Chondrocyte (in vitro differentiated cells): Measurements from ENCODE around the gene RDH13. TPM values are rescaled to one million over a fixed set of nuclear protein-coding genes. Genes with fewer than 3 reads are reported as not detected.
A peak's percentile ranks its signal among the peaks of the same experiment; 100 is the strongest.
"Not testable (repeated sequence)": the region's sequence is repeated elsewhere in the genome, so short reads cannot be mapped to it uniquely, and the experiment has no call there.

Source experiments
- DNase-seq: peaks from one replicate; pipeline ENCODE4 v3.0.0; 2021; ENCODE audit warnings: mixed read lengths, low spot score
- H3K27ac Mint-ChIP-seq: one replicate; pipeline ENCODE4 v1.8.0; 2021; ENCODE audit warnings: mild to moderate bottlenecking, moderate library complexity, mixed read lengths; ENCODE audit not compliant: unreplicated experiment
- H3K27me3 Mint-ChIP-seq: 2 replicates; pipeline ENCODE4 v1.8.0; 2021; ENCODE audit warnings: low read depth, mixed read lengths
- H3K36me3 Mint-ChIP-seq: 2 replicates; pipeline ENCODE4 v1.8.0; 2021; ENCODE audit warnings: low read depth, mixed read lengths
- H3K4me1 Mint-ChIP-seq: 2 replicates; pipeline ENCODE4 v1.8.0; 2021; ENCODE audit warnings: low read depth, mild to moderate bottlenecking, mixed read lengths
- H3K4me3 Mint-ChIP-seq: one replicate; pipeline ENCODE4 v1.8.0; 2021; ENCODE audit warnings: mild to moderate bottlenecking, moderate library complexity, mixed read lengths; ENCODE audit not compliant: unreplicated experiment
- H3K9me3 Mint-ChIP-seq: 2 replicates; pipeline ENCODE4 v1.8.0; 2021; ENCODE audit warnings: low read depth, mixed read lengths
- CTCF ChIP-seq: fragments of 200-600 bp; sonication (generic); IDR thresholded peaks from 2 replicates; pipeline ENCODE4 v1.5.0; 2021; ENCODE audit warnings: antibody characterized with exemption, mild to moderate bottlenecking, moderate library complexity
- total RNA-seq: library from RNA; stranded (reverse); gene quantifications from 3 replicates; pipeline ENCODE4 v1.2.1, GENCODE V29; 2021

Gene RDH13
- total RNA-seq, 1 donor from 2014 or later: 9.7 TPM

- no peak for TF ChIP-seq CTCF
- H3K27ac Mint-ChIP-seq: no peak overlapping the region
- no peak overlapping the region for H3K4me3 Mint-ChIP-seq
- no peaks in the 10 kb centered on the region for H3K9me3 Mint-ChIP-seq
- peaks cover under 1% of the 10 kb centered on the region for H3K36me3 Mint-ChIP-seq
- H3K27me3 Mint-ChIP-seq: peaks cover 8% of the 10 kb centered on the region
- no peak for DNase-seq
- peaks cover 13% of the 10 kb centered on the region for H3K4me1 Mint-ChIP-seq
Observed at GRCh38 chr19:55063492-55063843, 520 bp upstream of the RDH13 start.

GRCh38 chr19:55060287-55060686 lies 2.7 kb downstream of the RDH13 start:
- not testable (repeated sequence) for H3K9me3 Mint-ChIP-seq, H3K4me3 Mint-ChIP-seq, H3K27me3 Mint-ChIP-seq, DNase-seq
- H3K27ac Mint-ChIP-seq: peak overlapping the region; percentile 41
- peaks cover 14% of the 10 kb centered on the region for H3K36me3 Mint-ChIP-seq
- peaks cover 13% of the 10 kb centered on the region for H3K4me1 Mint-ChIP-seq

GRCh38 chr19:55058781-55059610 lies 4.0 kb downstream of the RDH13 start:
- TF ChIP-seq CTCF: peak; percentile 25
- H3K4me3 Mint-ChIP-seq: no peak overlapping the region
- H3K9me3 Mint-ChIP-seq: no peaks in the 10 kb centered on the region
- H3K27ac Mint-ChIP-seq: no peak overlapping the region
- H3K36me3 Mint-ChIP-seq: peaks cover 16% of the 10 kb centered on the region
- no peak for DNase-seq
- H3K27me3 Mint-ChIP-seq: no peaks in the 10 kb centered on the region
- H3K4me1 Mint-ChIP-seq: peaks cover 13% of the 10 kb centered on the region

- Mint-ChIP-seq H3K9me3 (no peaks in the 10 kb centered on the region), H3K4me3 (no peak overlapping the region), H3K4me1 (peaks cover 6% of the 10 kb centered on the region), H3K27me3 (no peaks in the 10 kb centered on the region), H3K27ac (no peak overlapping the region), H3K36me3 (peaks cover 23% of the 10 kb centered on the region)
- no peak for TF ChIP-seq CTCF
- DNase-seq: no peak
Observed at GRCh38 chr19:55056827-55057226, 6.1 kb downstream of the RDH13 start.

- no peak for TF ChIP-seq CTCF
- H3K27me3 Mint-ChIP-seq: no peaks in the 10 kb centered on the region
- peaks cover 31% of the 10 kb centered on the region for H3K36me3 Mint-ChIP-seq
- H3K27ac Mint-ChIP-seq: no peak overlapping the region
- no peak overlapping the region for H3K4me3 Mint-ChIP-seq
- no peak for DNase-seq
- no peaks in the 10 kb centered on the region for H3K4me1 Mint-ChIP-seq
- no peaks in the 10 kb centered on the region for H3K9me3 Mint-ChIP-seq
Observed at GRCh38 chr19:55053735-55054134, 9.2 kb downstream of the RDH13 start.
